LoVo (cell line): ENCODE results near the gene TBC1D22A.
A peak's percentile ranks its signal among the peaks of the same experiment; 100 is the strongest.

ENCODE experiments used
- DNase-seq: peaks from one replicate; pipeline ENCODE4 v3.0.0-alpha.2; 2016; ENCODE audit warnings: low spot score

Gene TBC1D22A

DNA sequence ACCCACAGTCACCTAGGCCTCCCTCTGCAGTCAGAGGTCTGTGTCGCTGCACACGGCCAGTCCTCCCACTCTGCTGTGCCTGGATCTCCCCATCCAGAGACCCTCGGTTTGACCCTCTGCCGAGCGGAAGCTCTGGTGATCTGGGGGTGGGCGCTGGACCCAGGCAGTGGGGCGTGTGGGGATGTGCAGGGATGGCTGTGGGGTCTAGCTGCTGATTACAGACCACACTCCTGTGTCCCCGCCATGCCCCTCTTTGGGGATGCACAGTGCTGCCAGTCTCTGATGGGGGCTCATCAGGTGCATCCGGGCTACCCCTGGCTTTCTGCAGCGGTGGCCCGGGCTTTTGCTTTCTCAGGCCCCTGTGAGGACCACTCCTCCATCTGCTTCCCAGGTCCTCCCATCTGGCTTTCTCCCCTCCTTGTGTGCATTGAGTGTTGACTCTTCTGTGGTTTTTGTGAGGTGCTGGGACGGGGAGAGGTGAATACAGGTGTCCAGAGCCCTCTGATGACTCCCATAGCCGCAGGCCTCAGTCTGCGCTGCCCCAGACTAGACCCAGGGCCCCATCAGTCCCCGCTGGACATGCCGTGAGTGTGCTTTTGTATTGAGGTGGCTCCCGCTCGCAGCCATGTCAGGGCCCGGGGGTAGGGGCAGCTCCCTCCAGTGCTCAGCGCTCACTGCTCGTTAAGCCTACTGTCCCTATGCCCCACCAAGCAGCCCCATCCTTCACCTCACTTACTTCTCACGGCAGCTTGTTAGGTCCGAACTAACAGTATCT is 251.6 kb downstream of the TBC1D22A start:
- no peak for DNase-seq

DNA sequence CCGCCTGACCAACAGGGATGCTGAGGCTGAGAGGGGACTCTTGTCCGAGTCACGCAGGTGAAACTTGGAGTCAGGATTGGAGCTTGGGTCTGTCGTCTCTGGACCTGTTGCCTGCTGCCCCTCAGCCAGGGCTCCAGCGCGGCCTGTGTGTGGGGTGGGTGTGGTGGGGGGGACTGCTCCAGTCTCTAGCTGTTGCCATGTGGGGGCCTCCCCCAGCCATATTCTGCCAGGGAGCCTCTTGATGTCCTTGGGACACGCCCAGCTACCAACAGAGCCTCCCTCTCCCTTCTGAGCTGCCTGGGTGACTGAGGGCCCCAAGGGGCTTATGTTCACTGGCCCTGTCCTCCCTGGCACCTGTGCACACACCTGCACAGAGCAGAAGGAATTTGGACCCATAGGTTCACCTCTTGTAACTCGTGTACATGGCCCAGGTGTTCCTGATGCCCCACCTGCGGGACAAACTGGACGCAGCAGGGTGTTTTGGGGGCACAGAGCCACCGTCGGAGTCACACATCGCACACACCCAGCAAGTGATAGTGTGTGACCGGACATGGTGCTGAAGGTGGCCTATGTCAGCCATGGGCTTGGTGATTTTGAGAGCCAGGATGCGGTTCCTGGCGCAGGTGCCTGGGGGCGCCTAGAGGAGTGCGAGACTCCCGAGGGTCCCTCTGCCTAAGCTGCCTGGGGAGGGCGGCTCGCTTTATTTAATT is 252.3 kb downstream of the TBC1D22A start:
- DNase-seq, result no peak

- DNase-seq, result no peak
Observed at GRCh38 chr22:47015589-47016178, 253.2 kb downstream of the TBC1D22A start.

DNA sequence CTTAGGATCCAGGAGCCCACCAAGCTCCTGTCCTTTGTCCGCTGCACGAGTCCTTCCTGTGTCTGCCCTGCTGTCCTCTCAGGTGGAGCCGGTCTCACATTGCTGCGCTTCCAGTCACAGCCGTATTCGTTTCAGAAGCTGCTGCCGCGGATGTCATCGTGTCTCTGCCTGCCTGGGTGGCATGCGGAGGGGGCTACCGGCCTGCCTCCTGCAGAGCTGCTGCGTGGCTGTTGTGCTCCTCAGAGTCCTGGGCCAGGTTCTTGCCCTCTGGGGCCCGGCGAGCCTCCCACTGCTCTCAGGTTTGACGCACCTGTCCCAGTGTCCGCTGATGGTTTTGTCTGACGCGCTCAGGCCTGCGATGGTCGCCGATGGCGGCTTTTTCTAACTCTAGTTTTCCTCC is 254.2 kb downstream of the TBC1D22A start:
- no peak for DNase-seq

GRCh38 chr22:47017245-47017644 is 254.8 kb downstream of the TBC1D22A start:
- no peak for DNase-seq

GRCh38 chr22:47018010-47018910 is 255.8 kb downstream of the TBC1D22A start:
- no peak for DNase-seq

GRCh38 chr22:47019012-47019790 is 256.8 kb downstream of the TBC1D22A start:
- no peak for DNase-seq

GRCh38 chr22:47020166-47020565 is 257.7 kb downstream of the TBC1D22A start:
- DNase-seq, result no peak

DNA sequence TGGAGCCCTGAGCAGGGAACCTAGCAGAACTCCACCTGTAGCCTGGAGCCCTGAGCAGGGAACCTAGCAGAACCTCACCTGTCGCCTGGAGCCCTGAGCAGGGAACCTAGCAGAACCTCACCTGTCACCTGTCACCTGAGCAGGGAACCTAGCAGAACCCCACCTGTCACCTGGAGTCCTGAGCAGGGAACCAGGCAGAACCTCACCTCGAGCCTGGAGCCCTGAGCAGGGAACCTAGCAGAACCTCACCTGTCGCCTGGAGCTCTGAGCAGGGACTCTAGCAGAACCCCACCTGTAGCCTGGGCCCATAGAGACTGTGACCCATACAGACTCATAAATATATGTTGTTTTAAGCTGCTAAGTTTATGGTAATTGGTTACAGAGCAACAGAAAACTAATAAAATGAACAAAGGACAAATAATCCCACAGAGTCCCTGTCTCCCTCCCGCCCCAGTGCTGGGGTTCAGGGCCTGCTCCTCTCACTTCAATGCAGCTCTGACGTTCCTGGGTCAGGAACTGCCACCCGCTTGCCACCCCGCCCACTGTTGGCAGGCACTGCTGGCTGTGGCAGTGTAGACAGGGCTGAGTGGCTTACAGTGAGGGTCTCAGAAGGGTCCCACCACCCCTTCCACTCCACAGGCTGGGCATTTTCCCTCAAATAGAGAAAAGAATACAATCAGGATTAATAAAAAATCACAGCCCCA is 259.1 kb downstream of the TBC1D22A start:
- no peak for DNase-seq

DNA sequence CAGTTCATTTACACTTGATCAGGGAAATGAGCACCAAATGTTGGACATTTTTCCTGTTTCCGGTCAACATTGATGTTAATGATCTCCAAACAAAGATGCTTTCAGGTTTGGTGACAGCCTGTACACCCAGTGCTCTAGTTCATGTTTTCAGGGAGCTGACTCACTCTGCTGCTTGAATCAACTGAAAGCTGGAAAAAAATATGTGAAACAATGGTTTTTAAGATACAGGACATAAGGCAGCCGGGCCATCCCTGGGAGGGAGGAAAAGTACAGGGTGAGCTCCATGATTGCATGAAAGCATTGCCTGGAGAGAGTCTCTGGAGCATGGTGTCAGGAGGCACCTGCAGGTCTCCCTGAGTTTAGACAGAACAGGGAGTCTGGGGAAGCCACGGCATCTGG is 259.6 kb downstream of the TBC1D22A start:
- DNase-seq, result no peak

- no peak for DNase-seq
Observed at GRCh38 chr22:47022475-47022874, 260.0 kb downstream of the TBC1D22A start.

DNA sequence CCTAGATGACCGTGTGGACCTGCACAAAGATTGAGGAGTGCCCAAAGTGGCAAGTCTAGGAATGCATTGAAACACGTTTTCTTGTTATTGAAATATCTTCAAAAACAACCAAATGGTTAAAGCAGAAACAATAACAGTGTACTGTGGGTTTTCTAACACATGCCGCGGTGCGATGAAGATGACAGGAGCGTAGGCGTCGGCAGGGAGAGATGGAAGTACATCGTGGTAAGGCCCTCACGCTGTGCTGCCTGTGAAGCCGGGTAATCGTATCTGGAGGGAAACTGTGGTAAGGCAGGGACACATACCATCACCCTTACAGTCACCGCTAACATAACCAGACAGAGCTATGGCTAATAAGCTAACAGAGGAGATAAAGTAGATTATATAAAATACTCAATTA is 261.4 kb downstream of the TBC1D22A start:
- DNase-seq, result no peak

DNA sequence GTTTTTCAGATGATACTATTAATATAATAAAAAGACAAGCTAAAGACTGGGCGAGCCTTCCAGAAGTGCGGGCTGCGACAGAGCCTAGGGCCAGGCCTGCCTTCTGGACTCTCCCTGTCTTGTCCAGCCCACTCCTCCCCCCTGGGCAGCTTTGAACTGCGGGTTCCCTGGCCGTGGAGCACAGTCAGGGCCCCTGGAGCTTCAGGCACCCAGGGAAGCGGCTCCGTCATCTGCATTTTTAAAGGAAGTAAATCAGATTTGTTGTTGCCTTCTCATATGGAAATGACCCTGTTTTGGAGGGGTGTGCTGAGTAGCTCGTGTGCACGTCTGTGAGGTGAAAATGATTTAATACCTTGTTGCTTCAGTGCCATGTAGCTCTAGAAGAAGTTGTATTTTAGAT is 265.3 kb downstream of the TBC1D22A start:
- no peak for DNase-seq

DNA sequence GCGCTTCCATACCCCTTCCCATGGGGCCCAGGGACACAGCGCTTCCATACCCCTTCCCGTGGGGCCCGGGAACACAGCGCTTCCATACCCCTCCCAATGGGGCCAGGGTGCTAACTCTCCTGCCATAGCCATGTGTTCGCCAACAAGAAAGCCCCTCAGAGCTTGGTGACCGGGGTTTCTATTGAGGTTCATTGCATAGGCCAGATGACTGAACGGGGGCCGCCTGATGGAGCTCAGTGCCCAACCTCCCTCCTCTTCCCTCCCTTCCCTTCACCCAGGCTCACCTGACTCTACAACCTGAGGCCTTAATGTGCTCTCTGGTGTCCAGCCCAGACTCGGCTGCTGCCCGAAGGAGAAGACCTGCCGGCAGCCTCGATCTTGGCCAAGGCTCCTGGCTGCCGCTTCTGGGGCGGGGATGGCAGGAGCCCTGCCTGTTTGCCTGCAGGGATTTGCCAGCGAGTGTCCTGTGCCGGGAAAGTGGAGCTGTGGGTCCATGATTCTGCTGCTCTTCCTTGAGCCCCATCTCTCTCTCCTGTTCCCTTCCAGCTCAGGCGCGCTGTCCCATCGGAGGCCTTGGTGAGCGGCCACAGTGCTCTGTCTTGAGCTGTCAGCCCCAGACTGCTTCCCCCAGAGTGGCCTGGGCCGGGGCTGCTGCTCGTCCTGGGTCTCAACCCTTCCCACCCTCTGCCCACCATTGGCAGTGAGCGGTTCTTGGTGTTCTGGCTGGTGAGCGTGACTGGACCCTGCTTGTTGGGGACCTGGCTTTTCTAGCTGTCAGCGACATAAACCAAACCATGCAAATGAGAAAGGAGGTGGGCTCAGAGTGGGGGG is 267.0 kb downstream of the TBC1D22A start:
- no peak for DNase-seq

GRCh38 chr22:47030143-47030661 is 267.8 kb downstream of the TBC1D22A start:
- DNase-seq, result no peak

DNA sequence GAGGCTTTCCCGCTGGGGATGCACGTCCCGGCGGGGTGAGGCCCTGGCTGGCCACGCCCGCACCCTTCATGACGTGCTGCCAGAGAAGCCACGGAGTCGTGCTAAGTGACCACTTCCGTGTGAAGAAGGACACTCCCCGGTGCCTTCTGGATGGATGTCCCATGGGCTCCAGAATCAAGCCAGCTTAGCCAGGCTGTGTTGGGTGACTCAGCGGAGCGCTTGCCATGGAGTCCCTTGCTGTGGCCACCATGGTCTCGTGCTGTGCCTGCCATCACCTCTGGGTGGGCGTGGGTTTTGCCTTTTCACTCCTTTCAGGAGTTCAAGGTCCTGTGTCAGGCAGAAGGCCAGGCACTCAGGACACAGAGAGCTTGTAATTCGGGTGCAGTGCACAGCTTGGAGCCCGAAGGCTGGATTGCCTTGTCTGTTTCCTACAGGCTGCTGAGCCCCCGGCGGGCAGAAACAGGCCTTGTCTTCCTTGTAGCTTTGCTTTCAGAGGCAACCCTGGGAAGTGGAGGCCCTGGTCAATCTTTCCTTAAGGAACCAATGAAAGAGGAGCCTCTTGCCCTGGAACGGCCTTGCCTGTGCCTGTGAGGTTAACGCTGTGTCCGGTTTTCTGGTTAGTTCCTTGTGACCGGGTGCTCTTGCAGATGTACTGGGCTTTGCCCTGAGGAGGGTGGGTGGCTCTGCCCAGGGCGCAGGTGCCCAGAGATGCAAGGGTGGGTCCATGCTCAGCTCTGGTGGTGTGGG is 268.6 kb downstream of the TBC1D22A start:
- peak; percentile 53 for DNase-seq

GRCh38 chr22:47031628-47031915 is 269.1 kb downstream of the TBC1D22A start:
- DNase-seq, result no peak

DNA sequence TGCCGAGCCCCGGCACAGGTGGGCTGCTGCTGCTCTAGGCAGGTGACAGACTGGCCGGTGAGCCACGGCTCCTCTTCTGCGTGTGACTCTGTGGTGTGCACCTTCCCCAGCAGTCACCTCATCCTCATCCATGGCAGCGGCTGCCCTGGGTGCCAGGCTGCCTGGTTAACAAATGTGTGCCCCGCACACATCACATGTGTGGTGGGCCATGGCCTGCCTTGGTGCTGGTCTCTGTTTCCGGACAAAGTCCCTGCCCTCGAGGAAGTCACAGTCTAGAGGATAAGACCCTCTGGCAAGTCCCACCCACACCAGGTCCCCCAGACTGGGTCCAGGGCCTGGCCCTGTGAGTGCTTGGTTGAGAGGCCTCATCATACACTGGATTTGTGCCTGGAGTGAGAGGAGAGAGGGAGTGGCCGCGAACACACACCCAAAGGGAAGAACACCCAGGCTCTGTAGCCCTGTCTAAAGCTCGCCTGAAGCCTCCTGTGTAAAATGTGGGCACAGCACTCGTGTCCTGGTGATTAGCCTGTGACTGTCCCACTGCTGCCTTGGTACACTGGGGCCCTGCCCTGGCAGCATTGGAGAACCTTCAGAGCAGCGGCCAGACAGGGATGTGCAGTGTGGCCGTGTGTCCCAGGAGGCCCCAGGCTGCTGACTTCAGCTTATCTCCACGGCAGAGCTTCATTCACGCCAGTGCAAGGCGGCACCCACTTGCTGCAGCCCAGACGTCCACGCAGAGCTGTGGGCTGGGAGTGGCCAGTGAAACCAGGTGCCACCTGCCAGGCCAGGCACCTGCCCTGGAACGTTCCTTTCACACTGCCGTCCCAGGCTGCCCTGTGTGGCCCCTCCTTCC is 269.9 kb downstream of the TBC1D22A start:
- no peak for DNase-seq
